GM19238 (cell line): Measurements from ENCODE around the gene USP3.
"Not testable (repeated sequence)": the region's sequence is repeated elsewhere in the genome, so short reads cannot be mapped to it uniquely, and the experiment has no call there.

Source experiments
- DNase-seq: peaks from one replicate; pipeline ENCODE4 v3.0.0; 2011; ENCODE audit warnings: low spot score; ENCODE audit not compliant: insufficient read length

The USP3 gene

DNA sequence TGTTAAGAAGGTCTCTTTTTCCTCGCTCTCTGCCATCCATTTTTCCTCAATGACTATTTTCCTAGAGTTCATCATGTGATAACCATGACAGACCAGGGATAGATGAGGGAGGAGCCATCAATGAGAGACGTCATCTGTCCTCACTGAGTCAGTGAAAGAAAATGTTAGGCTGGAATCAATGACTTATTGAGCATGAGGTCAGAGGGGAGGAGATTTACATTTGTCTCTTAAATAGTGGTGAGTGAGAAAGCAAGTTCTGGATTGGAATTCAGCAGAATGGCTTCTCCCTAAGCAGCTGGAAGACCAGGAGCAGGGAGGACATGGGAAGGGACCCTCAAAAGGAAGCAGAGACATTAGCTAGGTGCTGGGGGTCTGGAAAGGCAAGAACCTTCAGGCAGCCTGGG is 28.2 kb upstream of the USP3 start:
- DNase-seq, result no peak

DNA sequence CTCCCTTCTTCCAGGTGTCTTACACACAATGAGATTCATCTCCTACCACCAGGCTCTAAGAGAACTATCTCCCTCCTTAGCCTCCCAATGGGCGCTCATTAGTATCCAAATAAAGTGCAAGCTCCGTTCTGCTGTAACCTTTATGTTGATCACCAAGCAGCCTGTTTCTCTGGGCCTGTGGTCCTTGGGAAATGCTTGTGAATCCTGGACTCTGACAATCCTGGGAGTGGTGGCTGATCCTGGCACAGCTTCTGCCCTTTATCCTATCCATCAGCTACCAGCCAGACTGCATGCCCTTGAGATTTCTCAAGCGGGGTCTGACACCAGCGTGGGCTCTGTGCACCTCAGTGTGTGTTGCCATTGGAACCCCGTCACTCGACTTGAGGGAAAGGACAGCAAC is 26.1 kb upstream of the USP3 start:
- no peak for DNase-seq

DNA sequence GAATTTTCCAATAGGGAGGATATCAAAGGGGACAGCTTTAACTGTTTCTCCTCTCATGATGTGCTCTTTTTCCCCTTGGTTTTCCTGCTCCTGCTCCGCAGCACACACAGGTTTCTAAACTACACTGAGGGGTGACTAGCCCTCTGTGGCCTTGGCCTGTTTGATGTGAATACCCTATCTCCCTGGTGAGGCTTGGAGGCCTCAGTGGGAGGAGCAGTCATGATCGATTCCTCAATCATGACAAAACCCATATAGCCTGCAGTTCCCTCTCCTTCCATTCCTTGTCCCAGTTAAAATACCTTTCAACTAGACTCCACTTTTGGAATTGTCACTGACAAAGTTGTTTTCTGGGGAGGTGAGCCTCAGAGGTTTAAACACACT is 24.0 kb upstream of the USP3 start:
- no peak for DNase-seq

DNA sequence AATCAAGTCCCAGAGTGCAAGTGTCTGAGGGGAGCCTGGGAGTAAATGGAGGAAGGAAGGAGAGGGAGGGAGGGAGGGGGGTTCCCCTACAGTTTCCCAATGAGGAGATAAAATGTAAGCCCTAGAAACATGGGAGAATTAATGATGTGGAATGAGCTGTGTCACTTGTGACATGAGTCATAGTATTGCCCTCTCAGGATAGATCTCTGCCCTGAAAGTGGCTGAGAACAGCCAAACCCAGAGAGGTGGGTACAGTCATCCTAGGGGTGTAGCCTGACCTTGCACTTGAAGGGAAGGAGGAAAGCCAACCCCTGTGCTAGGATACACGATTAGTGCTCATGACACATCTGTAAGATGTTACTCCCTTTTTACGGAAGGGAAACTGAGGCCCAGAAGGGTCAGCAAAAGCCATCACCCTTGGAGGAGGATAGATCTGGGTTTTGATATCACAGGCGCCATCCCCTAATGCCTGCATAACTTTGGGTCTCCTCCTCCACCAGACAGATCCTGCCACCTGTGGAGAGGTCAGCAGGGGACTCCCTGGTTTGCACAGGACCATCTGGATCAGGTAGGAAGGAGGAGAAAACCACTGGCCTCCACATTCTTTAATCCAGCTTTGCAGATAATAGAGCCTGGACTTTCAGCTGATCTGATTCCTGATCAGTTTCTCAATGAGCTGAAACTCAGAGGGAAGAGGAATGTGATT is 23.1 kb upstream of the USP3 start:
- DNase-seq, result no peak

DNA sequence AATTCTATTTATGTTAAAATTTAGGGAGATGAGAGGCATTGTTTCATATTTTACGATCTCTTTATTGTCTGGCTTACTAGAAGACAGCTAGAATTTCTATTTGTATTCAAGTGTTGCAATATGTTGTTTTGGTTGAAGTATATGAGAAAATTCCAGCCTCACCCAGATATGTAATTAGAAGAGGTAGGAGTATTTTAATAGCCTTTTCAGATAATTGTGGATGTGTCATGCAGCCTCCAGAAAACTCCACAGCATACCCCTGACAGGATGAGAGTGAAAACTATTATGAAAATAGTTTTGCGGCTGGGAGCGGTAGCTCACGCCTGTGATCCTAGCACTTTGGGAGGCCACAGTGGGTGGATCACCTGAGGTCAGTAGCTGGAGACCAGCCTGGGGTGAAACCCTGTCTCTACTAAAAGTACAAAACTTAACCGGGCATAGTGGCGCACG is 21.5 kb upstream of the USP3 start:
- DNase-seq, result no peak

DNA sequence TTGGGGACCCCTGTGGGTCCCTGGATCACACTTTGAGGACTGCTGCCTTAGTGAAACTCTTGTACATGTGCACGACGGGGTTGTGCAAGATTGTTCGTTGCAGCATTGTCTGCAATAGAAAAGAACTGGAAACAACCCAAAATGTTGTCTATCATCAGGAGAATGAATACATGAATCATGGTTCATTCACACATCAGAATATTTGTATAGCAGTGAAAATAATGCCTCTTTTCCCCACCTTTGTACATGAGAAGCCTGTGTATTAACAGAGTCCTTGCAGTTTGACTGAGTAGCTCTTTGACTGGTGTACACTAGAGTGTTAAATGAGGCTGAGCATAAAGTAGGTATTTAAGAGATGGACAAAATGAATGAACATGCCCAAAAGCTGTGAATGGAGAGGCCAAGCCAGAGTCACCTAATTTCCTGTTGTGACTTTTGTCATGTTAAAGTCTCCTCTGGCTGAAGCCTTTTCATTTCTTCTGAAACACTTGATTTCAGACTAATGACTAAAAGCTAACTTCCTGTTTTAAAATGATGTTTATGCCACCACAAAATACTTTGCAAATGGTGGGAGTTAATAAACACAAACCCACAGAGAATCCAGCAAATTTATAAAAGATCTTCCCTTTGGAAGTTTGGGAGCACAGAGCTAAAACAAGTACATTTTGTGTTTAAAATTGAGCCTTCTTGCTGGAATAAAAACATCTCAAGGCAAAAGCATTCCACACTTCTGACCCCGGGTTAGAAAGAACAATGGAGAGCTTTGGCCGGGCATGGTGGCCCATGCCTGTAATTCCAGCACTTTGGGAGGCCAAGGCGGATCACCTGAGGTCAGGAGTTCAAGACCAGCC is 20.6 kb upstream of the USP3 start:
- DNase-seq, result no peak

DNA sequence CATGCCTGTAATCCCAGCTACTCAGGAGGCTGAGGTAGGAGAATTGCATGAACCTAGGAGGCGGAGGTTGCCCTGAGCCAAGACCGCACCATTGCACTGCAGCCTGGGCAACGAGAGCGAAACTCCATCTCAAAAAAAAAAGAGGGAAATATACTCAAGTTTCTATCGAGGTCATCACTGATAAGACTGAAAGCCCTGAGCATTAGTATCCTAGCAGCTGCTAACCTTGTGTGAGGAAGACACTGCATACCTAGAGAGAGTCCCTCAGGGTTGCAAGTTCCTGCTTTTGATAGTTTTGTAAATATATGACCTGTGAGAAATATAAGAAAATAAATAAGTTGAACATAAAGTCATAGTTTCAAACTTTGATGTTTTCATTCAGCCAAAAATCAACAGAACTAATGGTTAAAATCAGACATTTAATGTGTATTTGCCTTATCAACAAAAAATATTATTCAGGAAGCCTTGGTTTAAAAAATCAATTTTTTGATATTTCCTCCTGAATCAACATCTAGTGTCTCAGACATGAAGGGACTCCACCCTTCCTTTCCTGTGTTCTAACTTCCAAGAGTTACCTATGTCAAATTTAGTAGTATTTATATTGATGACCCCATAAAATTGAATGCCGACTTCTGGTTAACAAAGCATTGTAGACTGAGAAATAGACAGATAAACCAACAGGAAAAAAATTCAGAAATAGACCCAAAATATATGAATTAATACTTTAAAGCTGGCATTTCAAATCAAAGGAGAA is 19.8 kb upstream of the USP3 start:
- DNase-seq, result no peak

DNA sequence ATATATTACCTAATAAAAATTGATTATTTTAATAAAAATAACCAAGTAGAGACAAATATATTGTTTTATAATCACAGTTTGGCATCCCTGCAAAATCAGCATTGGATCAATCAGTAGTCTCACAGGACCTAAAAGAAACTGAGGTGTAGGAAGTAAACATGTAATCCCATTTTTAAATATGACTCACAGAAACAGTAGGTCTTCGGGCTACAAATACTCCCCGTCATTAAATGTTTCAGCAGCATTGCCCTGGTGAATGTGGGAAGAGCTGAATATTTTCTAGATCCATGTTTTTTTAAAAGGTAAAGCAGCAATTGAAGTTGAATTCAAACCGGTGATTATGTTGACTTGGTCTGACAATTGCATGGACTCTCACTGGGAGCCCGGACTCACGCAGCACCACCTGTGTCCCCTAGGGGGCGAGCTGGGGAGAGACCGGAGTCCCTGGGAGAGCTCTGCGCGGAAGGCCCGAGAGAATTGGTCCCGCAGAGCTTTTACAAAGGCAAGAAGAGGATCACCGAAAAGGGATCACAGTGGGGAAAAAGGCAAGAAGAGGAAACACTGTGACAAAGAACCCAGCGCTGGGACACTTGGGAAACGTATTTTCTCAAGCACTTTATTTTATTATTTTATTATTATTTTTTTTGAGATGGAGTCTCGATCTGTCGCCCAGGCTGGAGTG is 17.2 kb upstream of the USP3 start:
- peak; percentile 53 for DNase-seq

DNA sequence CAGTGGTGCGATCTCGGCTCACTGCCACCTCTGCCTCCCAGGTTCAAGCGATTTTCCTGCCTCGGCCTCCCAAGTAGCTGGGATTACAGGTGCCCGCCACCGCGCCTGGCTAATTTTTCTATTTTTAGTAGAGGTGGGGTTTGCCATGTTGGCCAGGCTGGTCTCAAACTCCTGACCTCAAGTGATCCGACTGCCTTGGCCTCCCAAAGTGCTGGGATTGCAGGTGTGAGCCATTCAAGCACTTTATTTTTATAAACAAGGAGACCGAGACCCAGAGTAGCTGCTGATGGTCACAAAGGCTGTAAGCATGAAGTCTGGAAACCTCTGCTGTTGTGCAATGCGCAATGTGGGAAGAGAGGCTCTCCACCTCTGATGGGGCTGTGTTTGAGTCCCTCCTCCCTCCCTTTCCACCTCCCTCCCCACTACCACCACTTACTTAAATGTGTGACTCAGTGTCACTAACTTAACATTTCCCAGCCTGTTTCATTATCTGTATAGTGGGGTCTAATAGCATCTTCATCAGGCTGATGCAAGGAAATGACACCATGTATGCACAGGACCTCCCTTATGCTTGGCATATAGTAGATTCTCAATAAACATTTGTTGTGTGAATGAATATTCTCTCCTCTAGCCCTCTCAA is 16.5 kb upstream of the USP3 start:
- not testable (repeated sequence) for DNase-seq

DNA sequence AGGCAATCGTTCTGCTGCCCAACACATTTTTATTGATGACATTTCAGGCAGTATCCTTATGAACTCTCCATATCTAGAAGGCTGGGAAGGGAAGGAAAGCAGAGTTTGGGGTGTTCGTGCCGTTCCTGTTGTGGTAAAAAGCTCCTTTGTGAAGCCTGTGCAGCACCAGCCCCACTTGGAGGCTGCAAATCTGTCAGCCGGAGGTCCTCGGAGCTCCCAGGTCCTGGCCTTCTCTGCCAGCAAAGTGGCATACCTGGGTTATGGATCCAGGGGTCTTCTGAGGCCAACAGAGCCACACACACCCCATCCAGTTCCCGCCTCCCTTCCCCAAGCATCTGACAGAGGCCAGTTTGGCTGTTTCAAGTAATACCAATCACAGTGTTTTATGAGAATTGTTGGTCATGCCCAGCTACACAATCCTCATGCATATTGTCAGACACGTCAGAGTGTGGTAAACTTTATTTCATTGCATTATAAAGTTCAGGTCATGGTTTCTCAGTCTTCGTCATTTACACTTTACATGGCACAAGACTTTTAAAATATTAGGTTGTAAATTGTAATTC is 15.9 kb upstream of the USP3 start:
- DNase-seq, result no peak

DNA sequence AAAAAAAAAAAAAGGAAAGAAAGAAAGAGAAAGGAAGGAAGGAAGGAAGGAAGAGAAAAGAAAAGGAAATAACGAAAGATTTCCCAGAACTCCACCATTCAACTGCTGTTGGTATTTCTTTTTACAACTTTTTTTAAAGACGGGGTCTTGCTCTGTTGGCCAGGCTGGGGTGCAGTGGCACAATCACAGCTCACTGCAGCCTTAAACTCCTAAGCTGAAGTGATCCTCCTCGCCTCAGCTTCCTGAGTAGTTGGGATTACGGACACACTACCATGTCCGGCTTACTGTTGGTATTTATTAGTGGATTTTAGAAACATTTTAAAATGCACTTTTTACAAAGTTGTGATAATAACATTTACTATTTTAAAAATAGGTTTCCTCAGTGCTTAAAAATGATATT is 15.0 kb upstream of the USP3 start:
- no peak for DNase-seq

DNA sequence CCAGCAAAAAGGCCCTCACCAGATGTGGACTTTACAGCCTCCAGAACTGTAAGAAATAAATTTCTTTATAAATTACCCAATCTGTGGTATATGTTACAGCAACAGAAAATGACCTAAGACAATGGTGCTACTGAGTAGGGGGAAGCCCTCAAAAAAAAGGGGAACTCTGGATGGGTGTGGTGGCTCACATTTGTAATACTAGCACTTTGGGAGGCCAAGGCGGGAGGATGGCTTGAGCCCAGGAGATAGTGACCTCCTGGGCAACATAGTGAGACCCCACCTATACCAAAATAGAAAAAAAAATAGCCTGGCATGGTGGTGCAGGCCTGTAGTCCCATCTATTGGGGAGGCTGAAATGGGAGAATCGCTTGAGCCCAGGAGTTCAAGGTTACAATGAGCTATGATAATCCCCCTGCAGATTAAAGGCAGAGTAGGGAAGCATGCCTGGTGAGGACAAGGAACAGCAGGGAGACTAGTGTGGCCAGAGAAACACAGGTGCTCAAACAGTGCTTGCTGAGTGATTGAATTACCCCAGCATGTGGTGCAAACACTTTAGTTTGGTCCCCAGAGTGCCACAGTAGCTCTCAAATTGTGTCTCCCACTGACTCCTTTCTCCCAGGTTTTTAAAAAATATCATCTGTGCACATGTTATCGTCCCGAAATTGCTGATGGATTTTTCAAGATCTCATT is 13.9 kb upstream of the USP3 start:
- DNase-seq, result no peak

DNA sequence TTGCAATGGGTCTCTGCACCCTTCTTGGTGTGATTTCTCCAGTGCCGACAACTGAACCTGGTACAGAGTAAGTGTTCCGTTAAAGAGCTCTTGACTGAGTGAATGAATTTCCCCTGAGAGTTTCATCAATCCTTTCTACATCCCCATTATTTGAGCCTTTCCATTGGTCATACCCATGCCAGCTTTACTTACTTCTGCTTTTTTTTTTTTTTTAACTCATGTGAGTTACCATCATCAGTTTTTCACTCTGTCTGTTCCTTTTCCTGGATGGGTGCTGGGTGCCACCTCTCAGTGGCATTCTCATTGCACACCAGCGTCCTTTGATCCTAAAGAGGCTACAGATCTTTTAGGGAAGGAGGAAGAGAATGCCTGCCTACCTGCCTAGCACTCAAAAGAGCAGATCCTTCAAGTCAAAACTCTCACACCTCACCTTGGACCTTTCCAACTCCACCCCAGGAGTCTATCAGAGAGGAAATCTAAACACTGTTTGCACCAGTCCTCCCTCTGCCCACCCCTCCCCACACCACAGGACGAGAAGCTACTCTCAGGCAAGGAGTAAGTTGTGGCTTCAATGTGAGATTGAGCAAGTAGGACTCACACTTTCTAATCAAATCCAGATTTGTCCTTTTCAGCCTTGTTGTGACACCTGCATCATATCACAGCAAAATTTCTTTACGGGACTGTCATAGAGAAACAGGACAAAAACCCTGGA is 13.1 kb upstream of the USP3 start:
- no peak for DNase-seq

DNA sequence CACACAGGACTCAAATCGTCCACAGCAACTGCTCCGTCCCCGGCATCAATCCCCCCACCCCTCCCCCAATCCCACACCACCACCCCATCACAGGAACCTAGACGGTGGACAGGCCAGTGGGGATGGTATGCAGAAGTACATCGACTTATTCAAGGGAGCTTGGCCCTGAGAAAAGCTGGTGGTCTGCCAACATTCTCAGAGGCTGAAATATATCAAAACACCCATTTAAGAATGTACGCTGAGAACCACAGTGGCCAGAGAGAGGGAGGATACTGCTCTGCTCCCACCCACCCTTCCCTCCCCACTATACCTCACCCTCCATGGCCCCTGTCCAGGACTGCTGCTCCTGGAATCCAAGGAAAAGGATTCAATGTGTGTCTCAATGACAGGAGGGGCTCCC is 12.4 kb upstream of the USP3 start:
- DNase-seq, result no peak

DNA sequence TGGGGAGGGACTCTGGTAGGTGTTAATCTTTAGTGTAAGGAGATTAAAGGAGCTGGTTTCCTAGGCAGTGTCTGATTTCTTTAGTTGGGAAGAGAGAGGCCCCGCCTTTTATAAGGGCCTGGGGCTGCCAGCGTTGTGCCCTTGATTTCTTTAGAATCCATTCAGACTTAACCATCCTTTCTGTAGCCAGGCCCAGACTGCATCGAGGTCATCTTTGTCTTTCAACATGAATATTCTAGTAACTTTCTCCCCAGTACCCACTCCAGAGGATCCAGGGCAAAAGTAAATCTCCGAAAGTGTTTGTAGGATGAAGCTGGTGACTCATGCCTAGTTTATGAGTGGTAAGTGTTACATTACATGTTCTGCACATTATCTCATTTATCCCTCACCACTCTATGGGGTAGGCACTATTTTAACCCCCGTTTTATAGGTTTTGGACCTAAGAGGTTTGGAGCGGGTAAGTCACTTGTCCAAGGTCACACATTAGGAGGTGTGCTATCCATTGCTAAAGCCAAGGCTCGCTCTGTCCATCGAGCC is 11.8 kb upstream of the USP3 start:
- DNase-seq, result no peak

DNA sequence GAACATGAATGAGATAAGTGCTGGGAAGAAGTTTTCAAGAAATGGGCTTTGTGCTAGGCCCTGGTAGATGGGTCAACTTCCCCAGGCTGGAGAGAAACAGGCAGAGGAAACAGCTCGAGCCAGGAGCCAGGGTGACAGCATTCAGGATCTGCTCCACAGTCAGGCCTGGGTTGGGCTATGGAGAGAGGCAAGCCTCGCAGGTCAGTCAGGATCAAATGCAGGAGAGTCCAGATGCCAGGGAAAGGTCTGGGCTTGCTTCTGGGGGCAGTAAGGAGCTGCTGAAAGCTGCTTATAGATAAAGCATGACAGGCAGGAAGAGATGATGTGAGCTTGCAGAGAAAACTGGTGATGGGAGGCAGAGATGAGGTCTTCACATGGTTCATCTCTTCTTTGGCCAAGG is 11.0 kb upstream of the USP3 start:
- no peak for DNase-seq

DNA sequence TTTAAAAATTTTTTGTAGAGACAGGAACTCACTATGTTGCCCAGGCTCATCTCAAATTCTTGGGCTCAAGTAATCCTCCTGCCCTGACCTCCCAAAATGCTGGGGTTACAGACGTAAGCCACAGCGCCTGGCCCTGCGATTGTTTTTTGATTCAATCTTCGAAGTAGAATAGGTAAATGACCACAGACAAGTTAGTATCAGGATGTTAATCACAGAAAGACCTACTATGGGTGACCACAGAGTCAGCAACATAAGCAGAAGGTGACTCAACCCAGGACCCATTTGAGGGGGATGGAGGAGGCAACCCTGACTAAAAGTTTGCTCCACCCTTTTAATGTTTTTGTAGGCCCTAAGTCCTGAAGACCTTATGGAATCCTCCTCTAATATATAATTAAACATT is 10.0 kb upstream of the USP3 start:
- DNase-seq, result no peak

DNA sequence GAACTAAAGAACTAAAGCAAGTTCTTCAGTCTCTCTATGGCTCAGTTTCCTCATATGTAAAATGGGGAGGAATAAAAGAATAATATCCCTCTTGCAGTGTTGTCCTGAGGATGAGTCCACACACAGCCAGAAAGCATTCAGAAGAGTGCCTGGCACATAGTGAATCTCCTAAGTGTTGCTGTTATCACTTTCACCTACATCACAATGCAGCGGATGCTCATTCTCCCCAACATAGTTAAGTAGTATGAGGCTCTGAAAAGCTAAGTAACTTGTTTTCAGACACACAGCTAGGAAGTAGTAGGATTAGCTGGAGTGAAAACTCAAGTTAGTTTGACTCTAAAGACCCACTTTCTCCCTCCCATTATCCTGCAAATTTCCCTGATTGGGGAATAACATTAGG is 9.1 kb upstream of the USP3 start:
- DNase-seq, result no peak

DNA sequence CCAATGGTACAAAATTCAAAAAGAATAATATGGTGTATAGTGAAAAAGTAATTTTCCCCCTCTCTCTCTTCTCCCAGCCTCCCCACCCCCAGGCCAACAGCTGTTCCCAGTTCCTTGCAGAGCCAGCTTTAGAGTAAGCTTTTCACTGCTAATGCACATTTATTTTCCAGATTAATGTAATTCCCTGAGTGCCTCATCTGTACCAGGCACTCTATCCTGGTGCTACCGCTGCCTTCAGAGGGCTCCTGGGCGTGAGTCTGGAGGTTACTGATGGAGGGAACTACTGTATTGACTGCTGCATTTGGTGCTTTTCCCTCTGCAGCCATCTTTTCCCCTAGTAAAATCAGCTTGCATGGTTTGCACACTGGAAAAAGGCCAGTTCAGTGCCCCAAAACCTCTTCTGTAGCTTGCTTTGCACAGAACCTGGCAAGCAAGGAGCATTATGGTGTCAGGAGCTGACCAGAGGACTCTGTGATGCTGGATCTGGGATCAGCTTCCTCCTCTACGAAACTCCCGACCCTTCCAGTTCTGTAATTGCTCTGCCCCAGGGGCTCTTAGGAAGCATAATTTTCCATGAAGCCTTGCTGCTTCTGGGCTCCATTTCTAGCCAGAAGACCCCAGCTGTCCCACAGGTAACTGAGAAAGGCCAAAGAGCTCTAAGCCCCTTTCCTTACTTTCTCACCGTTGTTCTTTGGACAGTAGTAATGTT is 8.5 kb upstream of the USP3 start:
- DNase-seq, result no peak
